Upper lobe of right lung (tissue), 1 donor: ENCODE data around the gene WWOX. TPM values are rescaled to one million over a fixed set of nuclear protein-coding genes. Genes with fewer than 3 reads are reported as not detected.

Experiments
- ATAC-seq: fragments of 200-7000 bp; cut with Tn5 transposase; one replicate; pipeline ENCODE4 v1.9.1; 2020; ENCODE audit warnings: mild to moderate bottlenecking, moderate library complexity
- DNase-seq: peaks from one replicate; pipeline ENCODE4 v3.0.0-alpha.2; 2020
- H3K27ac ChIP-seq: fragments of 200-600 bp; one replicate; pipeline ENCODE4 v1.8.0; 2022
- H3K27me3 ChIP-seq: fragments of 200-600 bp; one replicate; pipeline ENCODE4 v1.8.0; 2022; ENCODE audit warnings: mild to moderate bottlenecking
- H3K36me3 ChIP-seq: fragments of 200-600 bp; one replicate; pipeline ENCODE4 v1.8.0; 2022
- H3K4me1 ChIP-seq: fragments of 200-600 bp; one replicate; pipeline ENCODE4 v1.8.0; 2022
- H3K4me3 ChIP-seq: fragments of 200-600 bp; one replicate; pipeline ENCODE4 v1.8.0; 2022; ENCODE audit warnings: mild to moderate bottlenecking
- H3K9me3 ChIP-seq: fragments of 200-600 bp; one replicate; pipeline ENCODE4 v1.8.0; 2022
- intact Hi-C: fragments of 100-400 bp; cut with DNase I; formaldehyde crosslinking; loops from one replicate; pipeline ENCODE4 v1.11.0; 2022
- total RNA-seq: library from RNA; stranded (reverse); fragmentation: NEBNext Ultra II Directional; extraction: Animal tissue kit (Norgen Biotek cat#: 25700); gene quantifications from one replicate; pipeline ENCODE4 v1.2.1, GENCODE V29; 2021
- TF ChIP-seq, protein P1 (sequence below): fragments of 200-600 bp; IDR thresholded peaks from one replicate; pipeline ENCODE4 v1.8.0; 2022; ENCODE audit warnings: antibody characterized with exemption
- donor health status: DM: no; HTN: yes; CAD: no; lungs with severe emphysema.

WWOX gene
- total RNA-seq, 1 donor from 2014 or later, result 17.0 TPM

DNA sequence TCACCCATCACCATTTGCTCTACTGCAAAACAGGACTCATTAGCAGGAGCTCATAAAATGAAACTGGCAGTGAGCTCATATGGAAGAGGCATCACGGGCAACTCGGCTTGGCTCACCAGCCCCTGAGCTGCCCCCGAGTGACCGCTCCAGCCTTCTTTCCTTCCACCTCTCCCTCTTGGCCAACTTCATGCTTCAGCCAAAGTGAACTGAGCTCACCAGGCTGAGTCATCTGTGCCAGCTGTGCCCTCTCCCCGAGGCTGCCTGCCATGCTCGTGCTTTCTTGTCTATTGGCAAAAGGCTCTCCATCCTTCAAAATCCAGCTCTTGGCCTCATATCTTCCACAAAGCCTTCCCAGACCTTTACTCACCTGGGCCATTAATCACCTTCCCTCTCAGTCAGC lies 391.4 kb downstream of the WWOX start:
- no peaks in the 10 kb centered on the region for H3K9me3 ChIP-seq
- no peaks in the 10 kb centered on the region for H3K4me1 ChIP-seq
- H3K27me3 ChIP-seq, result no peaks in the 10 kb centered on the region
- DNase-seq, result no peak
- H3K36me3 ChIP-seq, result no peaks in the 10 kb centered on the region
- no peak for ATAC-seq
- no peak overlapping the region for H3K4me3 ChIP-seq
- intact Hi-C loops, result no loop called here
- TF ChIP-seq, protein P1, sequence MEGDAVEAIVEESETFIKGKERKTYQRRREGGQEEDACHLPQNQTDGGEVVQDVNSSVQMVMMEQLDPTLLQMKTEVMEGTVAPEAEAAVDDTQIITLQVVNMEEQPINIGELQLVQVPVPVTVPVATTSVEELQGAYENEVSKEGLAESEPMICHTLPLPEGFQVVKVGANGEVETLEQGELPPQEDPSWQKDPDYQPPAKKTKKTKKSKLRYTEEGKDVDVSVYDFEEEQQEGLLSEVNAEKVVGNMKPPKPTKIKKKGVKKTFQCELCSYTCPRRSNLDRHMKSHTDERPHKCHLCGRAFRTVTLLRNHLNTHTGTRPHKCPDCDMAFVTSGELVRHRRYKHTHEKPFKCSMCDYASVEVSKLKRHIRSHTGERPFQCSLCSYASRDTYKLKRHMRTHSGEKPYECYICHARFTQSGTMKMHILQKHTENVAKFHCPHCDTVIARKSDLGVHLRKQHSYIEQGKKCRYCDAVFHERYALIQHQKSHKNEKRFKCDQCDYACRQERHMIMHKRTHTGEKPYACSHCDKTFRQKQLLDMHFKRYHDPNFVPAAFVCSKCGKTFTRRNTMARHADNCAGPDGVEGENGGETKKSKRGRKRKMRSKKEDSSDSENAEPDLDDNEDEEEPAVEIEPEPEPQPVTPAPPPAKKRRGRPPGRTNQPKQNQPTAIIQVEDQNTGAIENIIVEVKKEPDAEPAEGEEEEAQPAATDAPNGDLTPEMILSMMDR, result no peak
- H3K27ac ChIP-seq, result no peak overlapping the region

DNA sequence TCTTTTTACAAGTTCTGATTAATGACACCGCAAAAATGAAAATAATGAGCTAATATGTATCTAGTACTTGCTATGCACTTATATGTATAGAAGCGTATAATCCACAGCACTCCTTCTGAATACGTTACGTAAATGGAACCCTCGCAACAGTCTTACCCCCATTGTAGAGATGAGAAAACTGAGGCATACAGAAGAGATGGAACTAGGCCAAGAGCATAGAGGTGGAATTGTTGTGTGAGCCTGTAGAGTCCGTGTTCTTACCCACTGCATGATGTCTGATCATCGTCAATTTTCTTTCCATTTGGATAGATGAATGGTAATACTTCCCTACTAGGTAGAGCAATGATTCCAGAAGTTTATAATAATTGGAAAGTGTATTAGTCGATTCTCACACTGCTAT lies 394.1 kb downstream of the WWOX start:
- H3K4me3 ChIP-seq, result no peak overlapping the region
- ATAC-seq (no peak), DNase-seq (no peak)
- H3K27me3 ChIP-seq, result no peaks in the 10 kb centered on the region
- no peaks in the 10 kb centered on the region for H3K36me3 ChIP-seq
- no peaks in the 10 kb centered on the region for H3K4me1 ChIP-seq
- no peaks in the 10 kb centered on the region for H3K9me3 ChIP-seq
- intact Hi-C loops, result no loop called here
- TF ChIP-seq, protein P1, result no peak
- no peak overlapping the region for H3K27ac ChIP-seq

DNA sequence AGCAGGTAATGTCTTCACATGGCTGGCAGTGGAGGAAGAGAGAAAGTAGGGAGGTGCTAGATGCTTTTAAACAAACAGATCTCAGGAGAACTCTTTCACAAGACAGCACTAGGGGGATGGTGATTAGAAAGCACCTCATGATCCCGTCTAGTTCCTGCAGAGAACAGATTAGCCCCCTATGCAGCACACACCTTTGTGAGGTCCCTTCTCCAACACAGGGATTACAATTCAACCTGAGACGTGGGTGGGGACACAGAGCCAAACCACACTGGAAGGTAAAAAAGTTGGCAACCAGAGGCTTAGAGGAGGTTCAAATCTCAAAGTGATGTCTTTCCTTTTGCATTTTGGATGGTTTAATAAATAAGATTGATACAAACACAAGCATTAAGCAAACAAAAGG lies 394.7 kb downstream of the WWOX start:
- Histone ChIP-seq H3K9me3 (no peaks in the 10 kb centered on the region), H3K27ac (no peak overlapping the region)
- DNase-seq, result no peak

DNA sequence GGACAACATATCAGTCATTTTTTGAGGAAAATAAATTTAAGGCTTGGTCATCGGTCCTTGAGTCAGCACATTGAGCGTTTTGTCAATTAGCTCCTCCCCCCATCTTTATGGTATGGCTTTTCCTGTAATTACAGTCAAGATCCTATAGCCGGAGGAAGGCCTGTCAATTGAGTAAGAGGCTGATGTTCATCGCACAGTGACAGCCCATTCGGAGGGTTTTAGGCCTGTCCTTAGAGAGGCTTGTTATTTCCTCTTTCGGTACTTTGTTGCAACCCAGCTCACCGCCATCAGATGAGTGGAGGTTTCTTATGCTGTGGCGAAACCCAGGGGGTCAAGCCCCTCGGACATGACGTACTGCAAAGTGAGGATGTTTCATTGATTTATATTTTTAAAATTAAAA lies 395.2 kb downstream of the WWOX start:
- H3K36me3 ChIP-seq, result no peaks in the 10 kb centered on the region
- H3K4me3 ChIP-seq, result no peak overlapping the region
- intact Hi-C loops, result no loop called here
- H3K4me1 ChIP-seq, result no peaks in the 10 kb centered on the region
- TF ChIP-seq, protein P1, result no peak
- no peaks in the 10 kb centered on the region for H3K27me3 ChIP-seq
- DNase-seq (no peak), ATAC-seq (no peak)
- no peaks in the 10 kb centered on the region for H3K9me3 ChIP-seq
- H3K27ac ChIP-seq, result no peak overlapping the region

More for the DNA sequence above, 394.7 kb downstream of the WWOX start:
- H3K36me3 ChIP-seq, result no peaks in the 10 kb centered on the region
- ATAC-seq, result no peak
- TF ChIP-seq, protein P1, result no peak
- H3K4me3 ChIP-seq, result no peak overlapping the region
- intact Hi-C loops, result no loop called here
- no peaks in the 10 kb centered on the region for H3K27me3 ChIP-seq
- H3K4me1 ChIP-seq, result no peaks in the 10 kb centered on the region

DNA sequence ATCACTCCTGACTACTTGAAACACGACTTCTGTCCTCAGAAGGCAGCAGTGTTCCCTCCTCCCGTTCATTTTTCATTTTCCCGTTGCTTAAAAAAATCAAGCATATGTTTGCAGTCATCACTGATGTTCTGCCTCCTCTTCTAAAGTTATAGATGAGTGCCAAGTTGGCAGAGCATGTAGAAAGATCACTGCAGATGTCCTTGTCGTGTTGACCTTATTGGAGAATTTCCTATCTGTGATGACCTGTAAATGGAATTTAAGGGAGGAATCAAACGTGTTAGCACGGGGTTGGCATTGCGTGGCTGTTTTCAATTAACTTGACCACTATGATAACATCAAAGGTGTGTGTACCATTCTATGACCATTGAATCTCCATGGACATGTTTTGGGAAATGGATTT lies 396.7 kb downstream of the WWOX start:
- Histone ChIP-seq H3K27me3 (no peaks in the 10 kb centered on the region), H3K9me3 (no peaks in the 10 kb centered on the region), H3K27ac (no peak overlapping the region), H3K4me1 (no peaks in the 10 kb centered on the region), H3K4me3 (no peak overlapping the region), H3K36me3 (no peaks in the 10 kb centered on the region)
- TF ChIP-seq, protein P1, result no peak
- ATAC-seq, result no peak
- no peak for DNase-seq
- intact Hi-C loops, result no loop called here

DNA sequence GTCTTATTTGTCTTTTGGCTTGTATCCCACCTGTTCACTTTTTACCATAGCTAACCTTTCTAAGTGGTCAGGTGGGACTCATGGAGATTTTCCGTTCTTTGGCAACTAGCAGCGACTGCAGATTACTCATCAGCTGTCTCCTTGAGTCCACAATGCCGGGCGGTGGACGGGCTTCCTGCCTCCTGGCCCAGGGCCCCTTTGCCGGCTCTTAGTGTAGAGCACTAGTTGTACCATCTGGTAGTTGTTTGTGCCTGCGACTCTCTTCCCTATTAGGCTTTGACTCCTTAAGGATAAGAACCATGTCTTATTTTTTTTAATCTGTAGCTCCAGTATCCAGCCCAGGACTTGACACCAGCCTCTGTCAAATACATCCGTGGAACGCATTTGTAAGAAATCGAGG lies 399.9 kb downstream of the WWOX start:
- Histone ChIP-seq H3K27ac (no peak overlapping the region), H3K4me1 (no peaks in the 10 kb centered on the region), H3K27me3 (no peaks in the 10 kb centered on the region), H3K9me3 (no peaks in the 10 kb centered on the region), H3K4me3 (no peak overlapping the region), H3K36me3 (no peaks in the 10 kb centered on the region)
- intact Hi-C loops, result no loop called here
- ATAC-seq (no peak), DNase-seq (no peak)
- TF ChIP-seq, protein P1, result no peak
